Lower leg skin (tissue), 4 donors: ENCODE results near the gene DKKL1. TPM values are rescaled to one million over a fixed set of nuclear protein-coding genes. Genes with fewer than 3 reads are reported as not detected.
"Not testable (repeated sequence)": the region's sequence is repeated elsewhere in the genome, so short reads cannot be mapped to it uniquely, and the experiment has no call there.

Source experiments
- DNase-seq, 2 donors: peaks; one replicate each; pipeline ENCODE4 v3.0.0-alpha.2; 2019; ENCODE audit warnings: low spot score in 2 of 2
- H3K4me3 ChIP-seq: fragments of 200-600 bp; sonication (generic); 2 replicates; pipeline ENCODE4 v1.5.1; 2017; ENCODE audit warnings: mild to moderate bottlenecking, low read depth; ENCODE audit not compliant: poor library complexity, severe bottlenecking
- CTCF ChIP-seq, 3 donors: fragments of 450-650 bp; IDR thresholded peaks; one replicate each; pipeline ENCODE4 v1.5.1; 2016; ENCODE audit warnings: antibody characterized with exemption in 3 of 3, mild to moderate bottlenecking in 3 of 3, moderate library complexity in 2 of 3
- POLR2A ChIP-seq, 2 donors: fragments of 450-650 bp; IDR thresholded peaks; one replicate each; pipeline ENCODE4 v1.6.1; 2016 to 2017; ENCODE audit warnings: antibody characterized with exemption in 2 of 2, mild to moderate bottlenecking in 1 of 2, moderate library complexity in 1 of 2
- WGBS, 2 donors: methylation state at CpG; one replicate each; pipeline ENCODE4 v1.1.5; 2018; 5-methylcytosine and 5-hydroxymethylcytosine counted together
- intact Hi-C: fragments of 100-400 bp; cut with DNase I; formaldehyde crosslinking; loops from one replicate; pipeline ENCODE4 v1.15.0; 2023; ENCODE audit warnings: low total_unique reads
- total RNA-seq, 4 donors: library from RNA; depleted of rRNA; stranded (reverse); fragments of >200 nt; gene quantifications; one replicate each; pipeline ENCODE4 v1.1.0, GENCODE V29; 2016

The DKKL1 gene
- total RNA-seq, 4 donors from 2014 or later, result 3.0 TPM; not detected in 3

GRCh38 chr19:49326165-49326704 is 37.4 kb upstream of the DKKL1 start:
- H3K4me3 ChIP-seq, result no peak overlapping the region
- TF ChIP-seq CTCF (IDR thresholded peaks at IDR 0.05), result no peak
- TF ChIP-seq POLR2A (IDR thresholded peaks at IDR 0.05), result no peak
- intact Hi-C loops, result loop anchor here (10.0 kb wide), 1 partner anchor 81 kb away; no protein-coding TSS in a partner anchor
- WGBS, 2 donors, result 91 to 92% methylated on average over 3 of the region's 3 CpGs
- no peak for DNase-seq

- TF ChIP-seq CTCF (IDR thresholded peaks at IDR 0.05) (no peak), POLR2A (IDR thresholded peaks at IDR 0.05) (no peak)
- DNase-seq, result no peak
- H3K4me3 ChIP-seq, result no peak overlapping the region
- intact Hi-C loops, result loop anchor here (10.0 kb wide), 1 partner anchor 83 kb away; no protein-coding TSS in a partner anchor
- WGBS, 2 donors, result 51 to 63% methylated on average over 2 of the region's 2 CpGs
Observed at GRCh38 chr19:49327878-49328544, 35.7 kb upstream of the DKKL1 start.

- WGBS, 2 donors, result 88 to 91% methylated on average over 2 of the region's 2 CpGs
- no peak overlapping the region for H3K4me3 ChIP-seq
- intact Hi-C loops, result loop anchor here (10.0 kb wide), 1 partner anchor 84 kb away; no protein-coding TSS in a partner anchor
- no peak for TF ChIP-seq POLR2A (IDR thresholded peaks at IDR 0.05)
- peak in 1 of 2 donors; percentile 39 for DNase-seq
Observed at GRCh38 chr19:49328741-49329140, 34.9 kb upstream of the DKKL1 start.

- intact Hi-C loops, H3K4me3 ChIP-seq: not testable (repeated sequence)
- WGBS, 2 donors, result 95 to 98% methylated on average over 4 of the region's 4 CpGs
- peak in 1 of 2 donors; percentile 46 for DNase-seq
Observed at GRCh38 chr19:49331187-49331586, 32.5 kb upstream of the DKKL1 start.

DNA sequence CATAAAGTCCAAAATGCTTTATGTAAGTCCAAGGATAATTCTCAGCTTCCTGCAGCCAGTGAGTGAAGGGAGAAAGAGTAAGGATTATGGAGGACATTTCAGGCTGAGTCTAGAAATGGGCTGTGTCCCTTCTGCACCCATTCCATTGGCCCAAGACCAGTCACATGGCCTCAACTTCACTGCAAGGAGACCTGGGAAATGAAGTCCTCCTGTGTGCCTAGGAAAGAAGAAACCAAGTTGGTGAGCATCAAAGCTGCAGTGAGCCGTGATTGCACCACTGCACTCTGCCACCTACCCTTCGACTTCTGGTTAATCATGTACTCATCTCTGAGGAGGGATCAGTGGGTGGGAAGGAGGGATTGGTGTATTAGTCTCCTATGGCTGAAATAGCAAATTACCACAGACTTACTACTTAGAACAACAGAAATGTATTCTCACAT is 32.0 kb upstream of the DKKL1 start:
- peak in 1 of 2 donors; percentile 74 for DNase-seq
- intact Hi-C loops, result no loop called here
- 69 to 73% methylated on average over 2 of the region's 2 CpGs for WGBS, 2 donors
- H3K4me3 ChIP-seq, result no peak overlapping the region
- TF ChIP-seq CTCF (IDR thresholded peaks at IDR 0.05) (no peak), POLR2A (IDR thresholded peaks at IDR 0.05) (no peak)

GRCh38 chr19:49332691-49333417 is 30.8 kb upstream of the DKKL1 start:
- 92 to 95% methylated on average over 13 of the region's 13 CpGs for WGBS, 2 donors

GRCh38 chr19:49333418-49333805 is 30.3 kb upstream of the DKKL1 start:
- intact Hi-C loops, result no loop called here
- WGBS, 2 donors, result 66 to 70% methylated on average over 3 of the region's 3 CpGs
- no peak overlapping the region for H3K4me3 ChIP-seq
- no peak for TF ChIP-seq POLR2A (IDR thresholded peaks at IDR 0.05)
- no peak for TF ChIP-seq CTCF (IDR thresholded peaks at IDR 0.05)
- DNase-seq, result no peak

More at GRCh38 chr19:49332691-49333417, 30.8 kb upstream of the DKKL1 start:
- H3K4me3 ChIP-seq, intact Hi-C loops: not testable (repeated sequence)
- peak in 1 of 2 donors; percentile 31 for DNase-seq
